CD4-positive, alpha-beta memory T cell (primary cell): ENCODE measurements around the gene ZSWIM5. TPM values are rescaled to one million over a fixed set of nuclear protein-coding genes. Genes with fewer than 3 reads are reported as not detected.

Experiments used
- CTCF ChIA-PET: fragments of 350-600 bp; sonication (Branson Sonifier 250); formaldehyde crosslinking; loops from one replicate; lab custom pipeline; 2021; ENCODE audit warnings: inconsistent platforms; ENCODE audit not compliant: partially characterized antibody; lab: Charles Lee
- POLR2A ChIA-PET: fragments of 350-600 bp; sonication (Branson Sonifier 250); formaldehyde crosslinking; loops from one replicate; lab custom pipeline; 2021; ENCODE audit not compliant: partially characterized antibody; lab: Charles Lee
- DNase-seq, 5 donors: peaks; one replicate each; pipeline versions ENCODE4 v3.0.0 to v3.0.0-alpha.2; 2020 to 2022; ENCODE audit warnings: mixed read lengths in 1 of 5
- H3K27ac ChIP-seq: one replicate; pipeline ENCODE4 v1.7.0; 2013; ENCODE audit warnings: low read depth, low read length
- H3K27me3 ChIP-seq: 2 replicates; pipeline ENCODE4 v1.7.0; 2013; ENCODE audit warnings: mild to moderate bottlenecking, low read length, moderate library complexity; ENCODE audit not compliant: insufficient read depth
- H3K36me3 ChIP-seq: 2 replicates; pipeline ENCODE4 v1.7.0; 2013; ENCODE audit warnings: mild to moderate bottlenecking, low read length, moderate library complexity; ENCODE audit not compliant: insufficient read depth
- H3K4me1 ChIP-seq: 2 replicates; pipeline ENCODE4 v1.7.0; 2013; ENCODE audit warnings: mild to moderate bottlenecking, low read length, moderate library complexity; ENCODE audit not compliant: insufficient read depth
- H3K4me3 ChIP-seq, 2 donors: one replicate each; pipeline ENCODE4 v1.7.0; 2013; ENCODE audit warnings: low read length in 2 of 2, mild to moderate bottlenecking in 1 of 2
- H3K9me3 ChIP-seq, 2 donors: one replicate each; pipeline ENCODE4 v1.7.0; 2013; ENCODE audit warnings: low read length in 2 of 2, control low read depth in 1 of 2; ENCODE audit not compliant: control insufficient read depth in 1 of 2
- H3K27ac Mint-ChIP-seq, 7 donors: one replicate each; pipeline ENCODE4 v1.8.0; 2020 to 2021; ENCODE audit warnings: mixed read lengths in 7 of 7, mild to moderate bottlenecking in 6 of 7, inconsistent platforms in 3 of 7, moderate library complexity in 3 of 7
- H3K27me3 Mint-ChIP-seq, 2 donors: one replicate each; pipeline ENCODE4 v1.8.0; 2020 to 2021; ENCODE audit warnings: mixed read lengths in 2 of 2
- H3K36me3 Mint-ChIP-seq, 2 donors: one replicate each; pipeline ENCODE4 v1.8.0; 2020 to 2021; ENCODE audit warnings: mixed read lengths in 2 of 2, inconsistent platforms in 1 of 2, mild to moderate bottlenecking in 1 of 2
- H3K4me1 Mint-ChIP-seq, 4 donors: one replicate each; pipeline ENCODE4 v1.8.0; 2020 to 2021; ENCODE audit warnings: mixed read lengths in 4 of 4, mild to moderate bottlenecking in 1 of 4
- H3K4me3 Mint-ChIP-seq, 8 donors: one replicate each; pipeline ENCODE4 v1.8.0; 2020 to 2021; ENCODE audit warnings: mixed read lengths in 8 of 8, mild to moderate bottlenecking in 7 of 8, moderate library complexity in 6 of 8, inconsistent platforms in 3 of 8
- H3K9me3 Mint-ChIP-seq, 8 donors: one replicate each; pipeline ENCODE4 v1.8.0; 2020 to 2021; ENCODE audit warnings: mixed read lengths in 8 of 8, mild to moderate bottlenecking in 5 of 8, inconsistent platforms in 3 of 8, moderate library complexity in 1 of 8
- intact Hi-C: fragments of 100-400 bp; cut with micrococcal nuclease; formaldehyde crosslinking; loops from one replicate; pipeline ENCODE4 v1.15.1; 2023
- polyA plus RNA-seq, 2 donors: library from polyadenylated mRNA; unstranded; fragments of 300-500 nt; fragmentation: Illumina TruSeq; gene quantifications; one replicate each; pipeline ENCODE4 v1.2.3, GENCODE V29; 2021
- total RNA-seq, 2 experiments: library from RNA; stranded (reverse); gene quantifications; one replicate each; pipeline ENCODE4 v1.2.3, GENCODE V29; 2021

The ZSWIM5 gene
- total and polyA plus RNA-seq, 4 experiments from 2014 or later = 0.09 to 3.7 (median 2.0) TPM

- Histone ChIP-seq H3K27me3 (no peaks in the 10 kb centered on the region), H3K4me1 (peaks cover 22% of the 10 kb centered on the region), H3K9me3 (no peaks in the 10 kb centered on the region), H3K36me3 (no peaks in the 10 kb centered on the region), H3K4me3 (peak overlapping the region in 1 of 2 donors; percentile 43), H3K27ac (no peak overlapping the region)
- Mint-ChIP-seq H3K9me3 (no peaks in the 10 kb centered on the region), H3K4me1 (peaks cover 17 to 36% (median 27%) of the 10 kb centered on the region in 4 donors), H3K27ac (peak overlapping the region; percentile 83 to 91 (median 87)), H3K36me3 (peaks cover 0 to 6% of the 10 kb centered on the region in 2 donors), H3K4me3 (peak overlapping the region; percentile 90 to 97 (median 92)), H3K27me3 (peaks cover 1% of the 10 kb centered on the region in 2 donors)
- CTCF ChIA-PET = interaction anchor here (1.3 kb wide), 1 partner anchor 150 kb away, joined by 3 read pairs; no protein-coding TSS in a partner anchor
- POLR2A ChIA-PET = interaction anchor here (0.7 to 1.9 kb wide), 10 partner anchors 11 to 392 kb away, joined by 3 to 7 read pairs (median 4); partner anchors contain the start of genes HECTD3, MUTYH, TOE1 and UROD
- intact Hi-C loops = loop anchor here (5.0 to 10.0 kb wide), 4 partner anchors 150 to 597 kb away; partner anchors contain the start of genes HECTD3, MAST2, TESK2 and UROD
- peak in 4 of 5 donors; percentile 3 to 18 (median 18) for DNase-seq
Measured at GRCh38 chr1:45205011-45205909, 1.1 kb downstream of the ZSWIM5 start.

DNA sequence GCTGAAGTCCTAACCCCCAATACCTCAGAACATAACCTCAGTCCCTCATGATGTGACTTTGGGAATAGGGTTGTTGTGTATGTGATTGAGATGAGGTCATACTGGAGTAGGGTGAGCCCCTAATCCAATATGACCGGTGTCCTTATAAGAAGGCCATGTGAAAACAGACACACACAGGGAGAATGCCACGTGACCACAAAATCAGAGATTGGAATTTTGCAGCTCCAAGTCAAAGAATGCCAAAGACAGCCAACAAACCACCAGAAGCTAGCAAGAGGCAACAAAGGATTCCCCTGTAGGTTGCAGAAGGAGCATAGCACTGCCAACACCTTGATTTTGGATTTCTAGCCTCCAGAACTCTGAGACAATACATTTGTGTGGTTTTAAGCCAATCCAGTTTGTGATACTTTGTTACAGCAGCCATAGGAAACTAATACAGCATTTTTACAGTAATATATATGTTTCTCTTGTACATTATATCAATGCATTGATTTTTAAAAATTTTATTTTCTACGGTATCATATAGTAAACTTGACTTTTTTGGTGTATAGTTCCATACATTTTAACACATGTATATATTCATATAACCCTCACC is 5.4 kb downstream of the ZSWIM5 start:
- H3K4me3 Mint-ChIP-seq = no peak overlapping the region
- peaks cover 1% of the 10 kb centered on the region in 2 donors for H3K27me3 Mint-ChIP-seq
- intact Hi-C loops = loop anchor here (10.0 kb wide), 2 partner anchors 146 to 294 kb away; partner anchors contain the start of gene TESK2
- no peaks in the 10 kb centered on the region for H3K9me3 ChIP-seq
- ChIA-PET POLR2A (no interaction called here), CTCF (no interaction called here)
- no peaks in the 10 kb centered on the region for H3K36me3 ChIP-seq
- peaks cover 12% of the 10 kb centered on the region for H3K4me1 ChIP-seq
- H3K27ac Mint-ChIP-seq = no peak overlapping the region
- no peak overlapping the region for H3K4me3 ChIP-seq
- peaks cover 0 to 3% of the 10 kb centered on the region in 2 donors for H3K36me3 Mint-ChIP-seq
- H3K27ac ChIP-seq = no peak overlapping the region
- H3K4me1 Mint-ChIP-seq = peaks cover 12 to 21% (median 16%) of the 10 kb centered on the region in 4 donors
- H3K9me3 Mint-ChIP-seq = peaks cover 0 to 6% (median 0%) of the 10 kb centered on the region in 8 donors
- H3K27me3 ChIP-seq = no peaks in the 10 kb centered on the region
- DNase-seq = no peak

DNA sequence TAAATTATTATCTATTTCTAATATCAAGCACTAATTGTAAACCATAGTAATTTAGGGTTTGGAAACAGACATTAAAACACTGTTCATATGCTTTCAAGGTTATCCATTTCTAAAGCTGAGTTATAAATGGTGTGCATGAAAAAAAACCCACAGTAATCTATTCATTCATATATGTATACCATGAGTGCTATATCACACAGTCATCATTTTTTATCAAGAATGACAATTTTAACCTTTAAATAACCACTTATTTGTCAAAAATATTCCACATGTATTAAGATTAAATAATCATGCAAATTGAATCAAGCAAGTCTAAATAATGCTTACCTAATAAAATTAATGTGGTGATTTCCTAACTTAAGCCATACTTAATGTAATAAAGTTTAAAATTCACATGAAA is 6.0 kb downstream of the ZSWIM5 start:
- peaks cover 0 to 6% (median 0%) of the 10 kb centered on the region in 8 donors for H3K9me3 Mint-ChIP-seq
- intact Hi-C loops = loop anchor here (10.0 kb wide), 2 partner anchors 146 to 294 kb away; partner anchors contain the start of gene TESK2
- ChIA-PET POLR2A (no interaction called here), CTCF (no interaction called here)
- Histone ChIP-seq H3K27ac (no peak overlapping the region), H3K9me3 (no peaks in the 10 kb centered on the region), H3K27me3 (no peaks in the 10 kb centered on the region), H3K4me1 (peaks cover 11% of the 10 kb centered on the region), H3K4me3 (no peak overlapping the region), H3K36me3 (no peaks in the 10 kb centered on the region)
- peaks cover under 1% of the 10 kb centered on the region in 2 donors for H3K27me3 Mint-ChIP-seq
- peaks cover 0 to 3% of the 10 kb centered on the region in 2 donors for H3K36me3 Mint-ChIP-seq
- peaks cover 12 to 19% (median 15%) of the 10 kb centered on the region in 4 donors for H3K4me1 Mint-ChIP-seq
- no peak for DNase-seq
- no peak overlapping the region for H3K4me3 Mint-ChIP-seq
- no peak overlapping the region for H3K27ac Mint-ChIP-seq

GRCh38 chr1:45198185-45198584 is 8.2 kb downstream of the ZSWIM5 start:
- Mint-ChIP-seq H3K27me3 (no peaks in the 10 kb centered on the region), H3K4me3 (no peak overlapping the region), H3K36me3 (no peaks in the 10 kb centered on the region), H3K4me1 (peaks cover 0 to 4% (median 2%) of the 10 kb centered on the region in 4 donors), H3K27ac (no peak overlapping the region), H3K9me3 (peaks cover 0 to 6% (median 0%) of the 10 kb centered on the region in 8 donors)
- Histone ChIP-seq H3K27ac (no peak overlapping the region), H3K4me1 (no peaks in the 10 kb centered on the region), H3K36me3 (no peaks in the 10 kb centered on the region), H3K9me3 (no peaks in the 10 kb centered on the region), H3K27me3 (no peaks in the 10 kb centered on the region), H3K4me3 (no peak overlapping the region)
- ChIA-PET POLR2A (no interaction called here), CTCF (no interaction called here)
- intact Hi-C loops = no loop called here
- no peak for DNase-seq

DNA sequence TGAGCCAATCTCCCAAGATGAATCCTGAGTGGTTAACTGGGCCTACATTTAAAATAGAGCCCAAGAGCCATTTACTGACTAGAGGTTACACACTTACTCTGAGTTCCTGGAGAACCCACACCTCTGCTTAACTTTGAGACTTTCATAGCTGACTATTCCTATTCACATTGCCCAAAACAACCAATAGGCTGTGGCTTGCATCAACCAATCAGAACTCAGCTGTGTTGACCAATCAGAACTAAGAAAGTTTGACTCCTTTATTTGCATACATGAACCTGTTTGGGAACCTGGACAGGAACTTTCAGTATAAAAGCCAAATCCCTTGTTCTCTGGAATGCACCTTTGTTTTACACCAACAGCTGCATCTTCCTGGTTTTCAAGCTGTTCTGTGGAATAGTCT is 9.5 kb downstream of the ZSWIM5 start:
- no peak overlapping the region for H3K27ac ChIP-seq
- POLR2A ChIA-PET = no interaction called here
- Mint-ChIP-seq H3K27me3 (no peaks in the 10 kb centered on the region), H3K36me3 (no peaks in the 10 kb centered on the region), H3K4me3 (no peak overlapping the region), H3K9me3 (peaks cover 0 to 6% (median 0%) of the 10 kb centered on the region in 8 donors), H3K4me1 (peaks cover 0 to 4% (median 2%) of the 10 kb centered on the region in 4 donors), H3K27ac (no peak overlapping the region)
- CTCF ChIA-PET = no interaction called here
- H3K4me1 ChIP-seq = no peaks in the 10 kb centered on the region
- DNase-seq = no peak
- H3K4me3 ChIP-seq = no peak overlapping the region
- no peaks in the 10 kb centered on the region for H3K9me3 ChIP-seq
- no peaks in the 10 kb centered on the region for H3K36me3 ChIP-seq
- intact Hi-C loops = no loop called here
- H3K27me3 ChIP-seq = no peaks in the 10 kb centered on the region

DNA sequence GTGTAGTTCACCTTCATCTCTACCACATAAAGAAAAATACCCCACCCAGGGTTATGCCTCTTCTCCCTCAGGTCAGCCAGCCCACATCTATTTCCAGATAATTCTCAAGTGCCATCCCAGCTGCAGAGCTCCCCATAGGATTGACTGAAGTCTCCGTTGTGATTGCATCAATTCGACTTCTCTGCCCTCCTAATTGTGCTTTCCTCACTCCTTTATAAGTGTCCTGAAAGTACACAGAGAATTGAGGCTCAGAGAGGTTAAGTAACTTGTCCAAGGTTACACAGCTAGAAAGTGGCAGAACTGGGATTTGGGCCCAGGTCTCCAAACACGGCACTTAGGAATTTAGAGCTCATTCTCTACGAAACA is 15.0 kb downstream of the ZSWIM5 start:
- intact Hi-C loops = no loop called here
- DNase-seq = no peak
- CTCF ChIA-PET = interaction anchor here (0.6 kb wide), 1 partner anchor 205 kb away, joined by 4 read pairs; no protein-coding TSS in a partner anchor

GRCh38 chr1:45187725-45188124 is 18.7 kb downstream of the ZSWIM5 start:
- Mint-ChIP-seq H3K27me3 (no peaks in the 10 kb centered on the region), H3K4me3 (no peak overlapping the region), H3K9me3 (peaks cover 0 to 2% (median 0%) of the 10 kb centered on the region in 8 donors), H3K27ac (no peak overlapping the region), H3K4me1 (peaks cover 4 to 14% (median 5%) of the 10 kb centered on the region in 4 donors), H3K36me3 (no peaks in the 10 kb centered on the region)
- no peaks in the 10 kb centered on the region for H3K36me3 ChIP-seq
- intact Hi-C loops = no loop called here
- H3K27me3 ChIP-seq = no peaks in the 10 kb centered on the region
- no peaks in the 10 kb centered on the region for H3K9me3 ChIP-seq
- H3K4me1 ChIP-seq = no peaks in the 10 kb centered on the region
- POLR2A ChIA-PET = no interaction called here
- H3K27ac ChIP-seq = no peak overlapping the region
- no peak overlapping the region for H3K4me3 ChIP-seq
- CTCF ChIA-PET = no interaction called here
- DNase-seq = no peak

More for the DNA sequence above, 15.0 kb downstream of the ZSWIM5 start:
- Mint-ChIP-seq H3K27me3 (no peaks in the 10 kb centered on the region), H3K36me3 (no peaks in the 10 kb centered on the region), H3K4me3 (no peak overlapping the region), H3K27ac (peak overlapping the region in 2 of 7 donors; percentile 66 to 76), H3K4me1 (peaks cover 4 to 14% (median 5%) of the 10 kb centered on the region in 4 donors), H3K9me3 (peaks cover 0 to 2% (median 0%) of the 10 kb centered on the region in 8 donors)
- no peak overlapping the region for H3K4me3 ChIP-seq
- no peaks in the 10 kb centered on the region for H3K36me3 ChIP-seq
- no peak overlapping the region for H3K27ac ChIP-seq
- H3K9me3 ChIP-seq = no peaks in the 10 kb centered on the region
- H3K4me1 ChIP-seq = no peaks in the 10 kb centered on the region
- H3K27me3 ChIP-seq = no peaks in the 10 kb centered on the region
- POLR2A ChIA-PET = no interaction called here
